GM10266 (cell line): ENCODE measurements around the gene AHDC1.
"Not testable (repeated sequence)": the region's sequence is repeated elsewhere in the genome, so short reads cannot be mapped to it uniquely, and the experiment has no call there.

Experiments used
- DNase-seq: peaks from one replicate; pipeline ENCODE4 v3.0.0; 2012; ENCODE audit errors: extremely low spot score
- TF ChIP-seq, protein P1 (sequence below): IDR thresholded peaks from 2 replicates; pipeline ENCODE4 v1.5.1; 2012; ENCODE audit warnings: mild to moderate bottlenecking, low read depth; ENCODE audit not compliant: control insufficient read depth, insufficient read depth; ENCODE audit errors: missing control alignments

Gene AHDC1

DNA sequence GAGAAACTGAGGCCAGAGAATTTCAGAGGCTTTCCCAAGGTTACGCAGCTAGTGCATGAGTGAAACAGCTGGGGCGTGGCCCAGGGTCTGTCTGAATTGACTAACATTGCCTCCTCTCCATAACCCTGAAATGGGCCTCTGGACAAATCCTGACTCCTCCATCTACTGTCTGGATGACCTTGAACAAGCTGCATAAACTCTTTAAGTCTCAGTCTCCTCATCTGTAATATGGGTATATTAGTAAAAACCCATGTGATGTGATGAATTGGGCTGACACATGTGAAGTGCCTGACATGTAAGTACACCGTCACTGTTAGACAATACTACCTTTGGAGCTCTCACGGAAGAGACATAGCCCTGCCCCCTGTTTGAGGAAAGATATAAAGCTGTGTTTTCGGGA, 43.4 kb upstream of the AHDC1 start:
- DNase-seq, result no peak
- TF ChIP-seq, protein P1, sequence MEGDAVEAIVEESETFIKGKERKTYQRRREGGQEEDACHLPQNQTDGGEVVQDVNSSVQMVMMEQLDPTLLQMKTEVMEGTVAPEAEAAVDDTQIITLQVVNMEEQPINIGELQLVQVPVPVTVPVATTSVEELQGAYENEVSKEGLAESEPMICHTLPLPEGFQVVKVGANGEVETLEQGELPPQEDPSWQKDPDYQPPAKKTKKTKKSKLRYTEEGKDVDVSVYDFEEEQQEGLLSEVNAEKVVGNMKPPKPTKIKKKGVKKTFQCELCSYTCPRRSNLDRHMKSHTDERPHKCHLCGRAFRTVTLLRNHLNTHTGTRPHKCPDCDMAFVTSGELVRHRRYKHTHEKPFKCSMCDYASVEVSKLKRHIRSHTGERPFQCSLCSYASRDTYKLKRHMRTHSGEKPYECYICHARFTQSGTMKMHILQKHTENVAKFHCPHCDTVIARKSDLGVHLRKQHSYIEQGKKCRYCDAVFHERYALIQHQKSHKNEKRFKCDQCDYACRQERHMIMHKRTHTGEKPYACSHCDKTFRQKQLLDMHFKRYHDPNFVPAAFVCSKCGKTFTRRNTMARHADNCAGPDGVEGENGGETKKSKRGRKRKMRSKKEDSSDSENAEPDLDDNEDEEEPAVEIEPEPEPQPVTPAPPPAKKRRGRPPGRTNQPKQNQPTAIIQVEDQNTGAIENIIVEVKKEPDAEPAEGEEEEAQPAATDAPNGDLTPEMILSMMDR, result no peak

DNA sequence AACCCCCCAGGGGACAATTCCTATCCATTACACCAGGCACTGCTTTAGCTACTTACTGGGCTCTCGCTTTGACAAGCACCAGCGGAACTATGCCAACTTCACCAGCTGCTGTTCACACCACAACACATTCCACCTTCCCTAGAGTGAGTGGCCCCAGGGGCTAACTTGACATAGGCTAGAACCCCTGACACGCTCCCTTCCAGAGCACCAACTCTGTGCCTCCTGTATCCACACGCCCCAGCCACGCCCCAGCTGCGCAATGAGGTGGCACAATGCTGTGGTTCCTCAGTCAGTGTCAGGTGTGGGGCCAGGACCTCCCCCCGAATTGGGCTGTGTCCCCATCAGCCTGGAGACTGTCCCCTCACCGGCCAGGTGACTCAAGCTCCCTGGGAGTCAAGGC, 42.7 kb upstream of the AHDC1 start:
- TF ChIP-seq, protein P1, result no peak

DNA sequence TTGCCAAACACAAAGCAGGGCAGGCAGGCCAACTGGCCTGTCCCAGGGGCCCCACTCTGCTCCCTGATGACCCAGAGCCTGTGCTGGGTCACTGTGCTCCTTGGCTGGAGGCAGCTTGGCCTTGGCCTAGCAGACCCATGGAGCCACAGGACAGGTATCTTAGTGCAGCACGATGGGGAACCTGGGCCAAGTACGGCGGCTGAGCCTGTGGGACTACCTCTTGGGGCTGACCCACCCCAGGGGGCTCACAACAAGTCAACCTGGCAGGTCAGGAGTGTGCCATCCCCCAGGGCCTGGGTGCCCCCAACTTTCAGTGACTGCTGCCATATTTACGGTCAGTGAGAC, 41.1 kb upstream of the AHDC1 start:
- TF ChIP-seq, protein P1, result no peak
- no peak for DNase-seq

More for the DNA sequence above, 42.7 kb upstream of the AHDC1 start:
- DNase-seq, result no peak

DNA sequence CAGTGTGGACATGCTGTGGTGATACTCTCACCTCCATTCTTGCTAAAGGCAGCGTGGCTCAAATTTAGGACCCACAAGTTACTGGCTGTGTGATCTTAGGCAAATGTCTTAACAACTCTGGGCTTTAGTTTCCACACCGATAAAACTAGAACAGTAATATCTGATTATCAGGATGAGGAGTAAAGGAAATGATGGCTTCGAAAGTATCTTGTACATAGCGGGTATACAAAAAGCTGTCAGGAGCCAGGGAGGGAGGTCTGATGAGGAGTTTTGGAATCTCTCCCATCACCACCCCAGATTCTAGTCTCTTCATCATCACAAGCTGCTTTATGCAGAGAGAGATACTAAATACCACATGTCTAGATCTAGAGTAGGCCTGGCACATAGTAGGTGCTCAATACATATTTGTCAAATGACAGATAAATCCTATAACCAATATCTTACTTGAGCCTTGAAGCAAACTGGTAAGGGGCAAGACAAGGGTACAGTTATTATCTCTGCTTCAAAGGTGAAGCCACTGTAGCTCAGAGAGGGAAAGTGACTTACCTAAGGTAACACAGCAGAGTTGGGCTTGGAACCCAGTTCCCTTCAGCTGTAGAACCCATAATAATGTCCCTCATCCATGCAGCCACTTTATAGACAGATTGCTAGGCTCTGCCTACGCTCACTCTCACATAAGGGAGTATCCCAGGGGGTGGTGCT, 40.6 kb upstream of the AHDC1 start:
- TF ChIP-seq, protein P1, result no peak
- DNase-seq, result no peak

DNA sequence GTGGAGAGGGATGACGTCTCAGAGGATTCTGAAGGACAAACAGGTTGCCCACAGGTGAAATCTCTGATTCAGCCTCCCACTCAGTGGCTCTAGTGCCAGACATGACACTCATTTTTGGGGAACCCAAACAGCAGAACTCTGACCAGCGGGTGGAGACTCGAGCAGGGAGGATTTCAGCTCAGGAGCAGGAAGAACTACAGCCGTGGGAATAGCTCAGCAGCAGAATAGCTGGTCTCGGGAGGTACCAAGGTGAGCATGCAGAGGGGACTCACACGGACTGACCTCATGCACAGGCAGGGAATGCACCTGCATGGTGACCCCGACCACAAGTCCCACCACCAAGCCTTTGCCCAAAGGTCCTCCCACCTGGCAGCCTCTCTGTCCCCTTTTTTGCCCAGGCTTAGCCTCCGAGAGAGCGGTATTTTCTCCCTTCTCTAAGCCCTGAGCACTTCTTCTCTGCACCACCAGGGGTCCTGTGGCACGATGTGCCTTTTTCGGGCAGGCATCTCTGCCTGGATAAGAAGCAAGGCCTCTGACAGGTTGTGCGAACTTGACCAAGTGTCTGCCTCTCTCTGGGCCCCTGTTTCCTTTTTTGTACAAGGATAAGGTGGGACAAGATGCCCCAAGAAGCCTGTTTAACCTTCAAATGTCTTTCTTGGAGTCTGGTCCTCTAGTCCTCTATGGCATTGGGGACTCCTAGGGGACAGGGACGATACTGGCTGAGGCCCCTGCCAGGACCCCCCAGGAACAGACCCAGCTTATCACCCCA, 39.8 kb upstream of the AHDC1 start:
- DNase-seq, result no peak
- TF ChIP-seq, protein P1, result peak; percentile 76

DNA sequence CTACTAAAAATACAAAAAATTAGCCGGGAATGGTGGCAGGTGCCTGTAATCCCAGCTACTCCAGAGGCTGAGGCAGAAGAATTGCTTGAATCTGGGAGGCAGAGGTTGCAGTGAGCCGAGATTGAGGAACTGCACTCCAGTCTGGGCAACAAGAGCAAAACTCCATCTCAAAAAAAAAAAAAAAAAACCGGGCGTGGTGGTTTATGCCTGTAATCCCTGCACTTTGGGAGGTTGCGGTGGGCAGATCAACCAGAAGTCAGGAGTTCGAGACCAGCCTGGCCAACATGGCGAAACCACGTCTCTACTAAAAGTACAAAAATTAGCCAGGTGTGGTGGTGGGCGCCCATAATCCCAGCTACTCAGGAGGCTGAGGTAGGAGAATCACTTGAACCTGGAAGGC, 36.6 kb upstream of the AHDC1 start:
- DNase-seq, result not testable (repeated sequence)

DNA sequence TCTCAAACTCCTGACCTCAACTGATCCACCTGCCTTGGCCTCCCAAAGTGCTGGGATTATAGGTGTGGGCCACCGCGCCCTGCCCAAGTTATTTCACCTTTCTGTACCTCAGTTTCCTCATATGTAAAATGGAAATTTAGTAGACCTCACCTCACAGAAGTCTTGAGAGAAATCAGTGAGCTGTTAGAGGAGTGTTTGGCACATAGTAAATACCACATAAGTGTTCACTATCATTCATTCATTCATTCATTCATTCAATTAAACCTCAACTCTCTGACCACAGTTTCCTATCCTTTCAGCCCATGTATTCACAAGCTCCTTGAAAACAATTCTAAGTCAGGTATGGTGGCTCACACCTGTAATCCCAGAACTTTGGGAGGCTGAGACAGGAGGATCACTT, 34.9 kb upstream of the AHDC1 start:
- TF ChIP-seq, protein P1, result no peak
- no peak for DNase-seq
